Measurements from ENCODE around the gene SERGEF.

Gene SERGEF

GRCh38 chr11:18012906-18013781, at the start of gene SERGEF:
SERGEF (minus strand) TSS chr11:18013047; CDS start chr11:18013010, 37 bp downstream.
- peak; percentile 96 for DNase-seq

- no peak for DNase-seq
Observed at GRCh38 chr11:18061351-18061750, 48.5 kb upstream of the SERGEF start.

GRCh38 chr11:18056561-18057181, 43.8 kb upstream of the SERGEF start:
- DNase-seq = no peak

- no peak for DNase-seq
Observed at GRCh38 chr11:18054511-18055103, 41.8 kb upstream of the SERGEF start.

GRCh38 chr11:18050848-18051247, 38.0 kb upstream of the SERGEF start:
- no peak for DNase-seq

GRCh38 chr11:18046116-18046777, 33.4 kb upstream of the SERGEF start, which contains the start of gene TPH1:
TPH1 (minus strand) TSS chr11:18046269; CDS start chr11:18040762, 5,507 bp downstream.
- DNase-seq = no peak

GRCh38 chr11:18036456-18036855, 23.6 kb upstream of the SERGEF start:
- no peak for DNase-seq

GRCh38 chr11:18027475-18027874, 14.6 kb upstream of the SERGEF start:
- no peak for DNase-seq

- no peak for DNase-seq
Observed at GRCh38 chr11:18022419-18022818, 9.6 kb upstream of the SERGEF start.

- DNase-seq = no peak
Observed at GRCh38 chr11:18019650-18020049, 6.8 kb upstream of the SERGEF start.

GRCh38 chr11:18016789-18017188, 3.9 kb upstream of the SERGEF start:
- DNase-seq = no peak

- DNase-seq = no peak
Observed at GRCh38 chr11:18014876-18015275, 2.0 kb upstream of the SERGEF start.

- DNase-seq = no peak
Observed at GRCh38 chr11:18013790-18014507, 1.1 kb upstream of the SERGEF start.

- no peak for DNase-seq
Observed at GRCh38 chr11:18012122-18012905, 533 bp downstream of the SERGEF start.

- DNase-seq = peak; percentile 4
Observed at GRCh38 chr11:18011633-18012032, 1.2 kb downstream of the SERGEF start.

- DNase-seq = peak; percentile 13
Observed at GRCh38 chr11:18010977-18011586, 1.8 kb downstream of the SERGEF start.

GRCh38 chr11:18010121-18010670, 2.7 kb downstream of the SERGEF start:
- peak; percentile 31 for DNase-seq

GRCh38 chr11:18005376-18006129, 7.3 kb downstream of the SERGEF start:
- no peak for DNase-seq

- no peak for DNase-seq
Observed at GRCh38 chr11:18001191-18001590, 11.7 kb downstream of the SERGEF start.

- no peak for DNase-seq
Observed at GRCh38 chr11:18000760-18001159, 12.1 kb downstream of the SERGEF start.

Measured in CD4-positive, alpha-beta T cell treated with Interleukin-12 subunit alpha and Interleukin-12 subunit beta, for 1 hour (primary cell).